ENCODE results near the gene MCFD2.

Gene MCFD2

GRCh38 chr2:46939626-46940359 lies 24.2 kb upstream of the MCFD2 start:
- no peak for TF ChIP-seq CTCF (conservative IDR thresholded peaks at IDR 0.05; ENCODE audit: low read length)
- H3K4me3 ChIP-seq (ENCODE audit: low read length), result peak overlapping the region; percentile 60
- no peak for DNase-seq (ENCODE audit: low read depth)

GRCh38 chr2:46937471-46937901 lies 21.9 kb upstream of the MCFD2 start:
- DNase-seq (ENCODE audit: low read depth), result no peak
- TF ChIP-seq CTCF (conservative IDR thresholded peaks at IDR 0.05; ENCODE audit: low read length), result peak; percentile 44
- H3K4me3 ChIP-seq (ENCODE audit: low read length), result no peak overlapping the region

GRCh38 chr2:46936566-46936965 lies 21.0 kb upstream of the MCFD2 start:
- TF ChIP-seq CTCF (conservative IDR thresholded peaks at IDR 0.05; ENCODE audit: low read length), result no peak
- peak; percentile 70 for DNase-seq (ENCODE audit: low read depth)
- H3K4me3 ChIP-seq (ENCODE audit: low read length), result no peak overlapping the region

- H3K4me3 ChIP-seq (ENCODE audit: low read length), result no peak overlapping the region
- no peak for DNase-seq (ENCODE audit: low read depth)
- TF ChIP-seq CTCF (conservative IDR thresholded peaks at IDR 0.05; ENCODE audit: low read length), result no peak
These were observed 19.5 kb upstream of the MCFD2 start for GRCh38 chr2:46935071-46935470.

GRCh38 chr2:46929612-46930011 lies 14.0 kb upstream of the MCFD2 start:
- no peak for DNase-seq (ENCODE audit: low read depth)
- TF ChIP-seq CTCF (conservative IDR thresholded peaks at IDR 0.05; ENCODE audit: low read length), result no peak
- no peak overlapping the region for H3K4me3 ChIP-seq (ENCODE audit: low read length)

- H3K4me3 ChIP-seq (ENCODE audit: low read length), result no peak overlapping the region
- TF ChIP-seq CTCF (conservative IDR thresholded peaks at IDR 0.05; ENCODE audit: low read length), result no peak
- DNase-seq (ENCODE audit: low read depth), result no peak
These were observed 11.3 kb upstream of the MCFD2 start for GRCh38 chr2:46926863-46927262.
